ENCODE measurements around the gene RASL11A. TPM values are rescaled to one million over a fixed set of nuclear protein-coding genes. Genes with fewer than 3 reads are reported as not detected.

RASL11A gene
- total and polyA plus RNA-seq, 2 of the 13 experiments (the other 11 are each of a cell fraction or from before 2014, with no cell fraction given), result 3.0 to 4.1 TPM

DNA sequence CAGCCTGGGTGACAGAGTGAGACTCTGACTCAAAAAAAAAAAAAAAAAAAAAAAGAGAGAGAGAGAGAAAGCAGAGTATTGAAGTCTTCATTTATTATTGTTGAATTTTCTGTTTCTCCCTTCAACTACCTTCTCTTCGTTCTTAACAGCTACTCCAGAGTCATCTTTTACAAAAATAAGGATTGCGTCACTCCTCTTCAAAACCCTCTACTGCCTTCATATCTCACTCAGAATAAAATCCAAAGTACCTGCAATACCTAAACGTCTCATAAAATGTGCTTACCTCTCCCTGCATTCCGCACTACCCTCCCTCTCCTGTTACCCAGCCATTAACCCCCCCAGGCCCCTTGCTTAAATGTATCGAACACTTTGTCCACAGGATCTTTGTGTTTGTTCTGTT lies 36.7 kb upstream of the RASL11A start:
- FAIRE-seq, result no peak
- Histone ChIP-seq H3K4me3 (replicated peaks in 1 of 3; ENCODE audit: insufficient read depth in 1 of 3, low read depth in 2 of 3, low read length in 3 of 3) (no peak overlapping the region), H3K27me3 (ENCODE audit: control insufficient read depth in 1 of 2, insufficient read depth in 2 of 2, low read length in 2 of 2) (no peaks in the 10 kb centered on the region), H4K20me1 (ENCODE audit: insufficient read depth, low read length) (no peaks in the 10 kb centered on the region), H3K9ac (ENCODE audit: insufficient read depth, low read depth, low read length) (no peak overlapping the region), H3K4me1 (ENCODE audit: insufficient read depth, low read length) (no peaks in the 10 kb centered on the region), H3K36me3 (replicated peaks in 1 of 2; ENCODE audit: control insufficient read depth in 1 of 2, insufficient read depth in 2 of 2, low read length in 2 of 2) (no peaks in the 10 kb centered on the region), H3K27ac (ENCODE audit: extremely low read length, insufficient read depth, low read length) (no peak overlapping the region), H3K79me2 (ENCODE audit: insufficient read depth, low read length) (no peaks in the 10 kb centered on the region), H3K4me2 (ENCODE audit: low read depth, low read length) (no peak overlapping the region), H3K9me3 (ENCODE audit: low read length) (no peaks in the 10 kb centered on the region), H2AFZ (ENCODE audit: low read length) (no peak overlapping the region)
- 66% methylated on average over 5 of the region's 5 CpGs for WGBS (ENCODE audit: low lambda C conversion rate)
- CTCF ChIA-PET (ENCODE audit: low intra/inter-chr PET ratio, low total read pairs), result no interaction called here
- POLR2A ChIA-PET, result interaction anchor here (0.7 kb wide), 1 partner anchor 26 kb away, joined by 4 read pairs; no protein-coding TSS in a partner anchor
- in situ Hi-C loops (cut with HindIII; ENCODE audit: extremely low pct_ligation_motif_present, low pct_unique_long_range_greater_than_20kb) (no loop called here), intact Hi-C loops (cut with micrococcal nuclease; ENCODE audit: unreplicated experiment) (no loop called here)
- ATAC-seq, result no peak
- TF ChIP-seq, protein P1, sequence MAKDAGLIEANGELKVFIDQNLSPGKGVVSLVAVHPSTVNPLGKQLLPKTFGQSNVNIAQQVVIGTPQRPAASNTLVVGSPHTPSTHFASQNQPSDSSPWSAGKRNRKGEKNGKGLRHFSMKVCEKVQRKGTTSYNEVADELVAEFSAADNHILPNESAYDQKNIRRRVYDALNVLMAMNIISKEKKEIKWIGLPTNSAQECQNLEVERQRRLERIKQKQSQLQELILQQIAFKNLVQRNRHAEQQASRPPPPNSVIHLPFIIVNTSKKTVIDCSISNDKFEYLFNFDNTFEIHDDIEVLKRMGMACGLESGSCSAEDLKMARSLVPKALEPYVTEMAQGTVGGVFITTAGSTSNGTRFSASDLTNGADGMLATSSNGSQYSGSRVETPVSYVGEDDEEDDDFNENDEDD (CRISPR knock-in tag; IDR thresholded peaks at IDR 0.05; ENCODE audit: borderline replicate concordance), result no peak
- TF ChIP-seq, protein P2, sequence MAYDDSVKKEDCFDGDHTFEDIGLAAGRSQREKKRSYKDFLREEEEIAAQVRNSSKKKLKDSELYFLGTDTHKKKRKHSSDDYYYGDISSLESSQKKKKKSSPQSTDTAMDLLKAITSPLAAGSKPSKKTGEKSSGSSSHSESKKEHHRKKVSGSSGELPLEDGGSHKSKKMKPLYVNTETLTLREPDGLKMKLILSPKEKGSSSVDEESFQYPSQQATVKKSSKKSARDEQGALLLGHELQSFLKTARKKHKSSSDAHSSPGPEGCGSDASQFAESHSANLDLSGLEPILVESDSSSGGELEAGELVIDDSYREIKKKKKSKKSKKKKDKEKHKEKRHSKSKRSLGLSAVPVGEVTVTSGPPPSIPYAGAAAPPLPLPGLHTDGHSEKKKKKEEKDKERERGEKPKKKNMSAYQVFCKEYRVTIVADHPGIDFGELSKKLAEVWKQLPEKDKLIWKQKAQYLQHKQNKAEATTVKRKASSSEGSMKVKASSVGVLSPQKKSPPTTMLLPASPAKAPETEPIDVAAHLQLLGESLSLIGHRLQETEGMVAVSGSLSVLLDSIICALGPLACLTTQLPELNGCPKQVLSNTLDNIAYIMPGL (CRISPR knock-in tag; IDR thresholded peaks at IDR 0.05; ENCODE audit: borderline replicate concordance in 1 of 2, low read depth in 1 of 2), result no peak
- peak; percentile 66 for TF ChIP-seq CEBPB (IDR thresholded peaks at IDR 0.05; ENCODE audit: borderline replicate concordance, low read depth, low read length)
- BruUV-seq (replicated peaks), result no TSS peak
- no peak for DNase-seq (ENCODE audit: low spot score)

DNA sequence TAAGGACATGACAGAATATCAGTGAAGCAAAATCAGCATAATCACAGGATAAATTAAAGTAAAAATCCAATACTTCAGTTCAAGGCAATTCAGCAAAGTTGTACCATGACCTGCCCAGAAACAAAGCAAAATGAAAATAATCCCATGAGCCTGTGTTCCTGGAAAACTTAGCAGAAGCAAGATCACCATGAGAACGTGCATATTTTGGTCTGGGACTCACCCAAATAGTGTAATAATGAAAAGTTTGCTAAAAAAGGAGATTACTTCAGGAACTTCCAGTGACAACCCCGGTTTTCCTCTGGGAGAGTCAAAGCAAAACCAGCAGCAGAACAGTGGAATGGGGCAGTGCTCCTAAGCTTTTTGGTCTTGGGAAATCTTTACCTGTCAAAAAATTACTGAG lies 34.2 kb upstream of the RASL11A start:
- Histone ChIP-seq H3K4me3 (replicated peaks in 1 of 3; ENCODE audit: insufficient read depth in 1 of 3, low read depth in 2 of 3, low read length in 3 of 3) (no peak overlapping the region), H4K20me1 (ENCODE audit: insufficient read depth, low read length) (no peaks in the 10 kb centered on the region), H3K36me3 (replicated peaks in 1 of 2; ENCODE audit: control insufficient read depth in 1 of 2, insufficient read depth in 2 of 2, low read length in 2 of 2) (no peaks in the 10 kb centered on the region), H3K4me1 (ENCODE audit: insufficient read depth, low read length) (no peaks in the 10 kb centered on the region), H2AFZ (ENCODE audit: low read length) (no peak overlapping the region), H3K9me3 (ENCODE audit: low read length) (no peaks in the 10 kb centered on the region), H3K27me3 (ENCODE audit: control insufficient read depth in 1 of 2, insufficient read depth in 2 of 2, low read length in 2 of 2) (no peaks in the 10 kb centered on the region), H3K27ac (ENCODE audit: extremely low read length, insufficient read depth, low read length) (no peak overlapping the region), H3K79me2 (ENCODE audit: insufficient read depth, low read length) (no peaks in the 10 kb centered on the region), H3K4me2 (ENCODE audit: low read depth, low read length) (no peak overlapping the region), H3K9ac (ENCODE audit: insufficient read depth, low read depth, low read length) (no peak overlapping the region)
- DNase-seq (ENCODE audit: low spot score) (no peak), FAIRE-seq (no peak), ATAC-seq (no peak)
- TF ChIP-seq CC2D1A (CRISPR knock-in tag; IDR thresholded peaks at IDR 0.05) (no peak), REXO4 (CRISPR knock-in tag; IDR thresholded peaks at IDR 0.05; ENCODE audit: borderline replicate concordance) (no peak), TEAD3 (CRISPR knock-in tag; optimal IDR thresholded peaks at IDR 0.05; ENCODE audit: borderline replicate concordance) (no peak)
- TF ChIP-seq, protein P3, sequence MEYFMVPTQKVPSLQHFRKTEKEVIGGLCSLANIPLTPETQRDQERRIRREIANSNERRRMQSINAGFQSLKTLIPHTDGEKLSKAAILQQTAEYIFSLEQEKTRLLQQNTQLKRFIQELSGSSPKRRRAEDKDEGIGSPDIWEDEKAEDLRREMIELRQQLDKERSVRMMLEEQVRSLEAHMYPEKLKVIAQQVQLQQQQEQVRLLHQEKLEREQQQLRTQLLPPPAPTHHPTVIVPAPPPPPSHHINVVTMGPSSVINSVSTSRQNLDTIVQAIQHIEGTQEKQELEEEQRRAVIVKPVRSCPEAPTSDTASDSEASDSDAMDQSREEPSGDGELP (IDR thresholded peaks at IDR 0.05; ENCODE audit: borderline replicate concordance, low read depth), result no peak
- TF ChIP-seq, protein P4, sequence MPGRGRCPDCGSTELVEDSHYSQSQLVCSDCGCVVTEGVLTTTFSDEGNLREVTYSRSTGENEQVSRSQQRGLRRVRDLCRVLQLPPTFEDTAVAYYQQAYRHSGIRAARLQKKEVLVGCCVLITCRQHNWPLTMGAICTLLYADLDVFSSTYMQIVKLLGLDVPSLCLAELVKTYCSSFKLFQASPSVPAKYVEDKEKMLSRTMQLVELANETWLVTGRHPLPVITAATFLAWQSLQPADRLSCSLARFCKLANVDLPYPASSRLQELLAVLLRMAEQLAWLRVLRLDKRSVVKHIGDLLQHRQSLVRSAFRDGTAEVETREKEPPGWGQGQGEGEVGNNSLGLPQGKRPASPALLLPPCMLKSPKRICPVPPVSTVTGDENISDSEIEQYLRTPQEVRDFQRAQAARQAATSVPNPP (CRISPR knock-in tag; IDR thresholded peaks at IDR 0.05), result no peak
- TF ChIP-seq, protein P5, sequence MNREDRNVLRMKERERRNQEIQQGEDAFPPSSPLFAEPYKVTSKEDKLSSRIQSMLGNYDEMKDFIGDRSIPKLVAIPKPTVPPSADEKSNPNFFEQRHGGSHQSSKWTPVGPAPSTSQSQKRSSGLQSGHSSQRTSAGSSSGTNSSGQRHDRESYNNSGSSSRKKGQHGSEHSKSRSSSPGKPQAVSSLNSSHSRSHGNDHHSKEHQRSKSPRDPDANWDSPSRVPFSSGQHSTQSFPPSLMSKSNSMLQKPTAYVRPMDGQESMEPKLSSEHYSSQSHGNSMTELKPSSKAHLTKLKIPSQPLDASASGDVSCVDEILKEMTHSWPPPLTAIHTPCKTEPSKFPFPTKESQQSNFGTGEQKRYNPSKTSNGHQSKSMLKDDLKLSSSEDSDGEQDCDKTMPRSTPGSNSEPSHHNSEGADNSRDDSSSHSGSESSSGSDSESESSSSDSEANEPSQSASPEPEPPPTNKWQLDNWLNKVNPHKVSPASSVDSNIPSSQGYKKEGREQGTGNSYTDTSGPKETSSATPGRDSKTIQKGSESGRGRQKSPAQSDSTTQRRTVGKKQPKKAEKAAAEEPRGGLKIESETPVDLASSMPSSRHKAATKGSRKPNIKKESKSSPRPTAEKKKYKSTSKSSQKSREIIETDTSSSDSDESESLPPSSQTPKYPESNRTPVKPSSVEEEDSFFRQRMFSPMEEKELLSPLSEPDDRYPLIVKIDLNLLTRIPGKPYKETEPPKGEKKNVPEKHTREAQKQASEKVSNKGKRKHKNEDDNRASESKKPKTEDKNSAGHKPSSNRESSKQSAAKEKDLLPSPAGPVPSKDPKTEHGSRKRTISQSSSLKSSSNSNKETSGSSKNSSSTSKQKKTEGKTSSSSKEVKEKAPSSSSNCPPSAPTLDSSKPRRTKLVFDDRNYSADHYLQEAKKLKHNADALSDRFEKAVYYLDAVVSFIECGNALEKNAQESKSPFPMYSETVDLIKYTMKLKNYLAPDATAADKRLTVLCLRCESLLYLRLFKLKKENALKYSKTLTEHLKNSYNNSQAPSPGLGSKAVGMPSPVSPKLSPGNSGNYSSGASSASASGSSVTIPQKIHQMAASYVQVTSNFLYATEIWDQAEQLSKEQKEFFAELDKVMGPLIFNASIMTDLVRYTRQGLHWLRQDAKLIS (CRISPR knock-in tag; IDR thresholded peaks at IDR 0.05), result no peak
- POLR2A ChIA-PET, result no interaction called here
- CTCF ChIA-PET (ENCODE audit: low intra/inter-chr PET ratio, low total read pairs), result no interaction called here
- BruUV-seq (replicated peaks), result no TSS peak
- in situ Hi-C loops (cut with HindIII; ENCODE audit: extremely low pct_ligation_motif_present, low pct_unique_long_range_greater_than_20kb), result no loop called here
- 15% methylated on average over 2 of the region's 2 CpGs for WGBS (ENCODE audit: low lambda C conversion rate)
- intact Hi-C loops (cut with micrococcal nuclease; ENCODE audit: unreplicated experiment), result no loop called here
